H9 (cell line): ENCODE measurements around the gene LAMTOR5. TPM values are rescaled to one million over a fixed set of nuclear protein-coding genes. Genes with fewer than 3 reads are reported as not detected.

Experiments used
- DNase-seq: peaks from one replicate; pipeline ENCODE4 v3.0.0-alpha.2; 2017
- H2AFZ ChIP-seq: one replicate; pipeline ENCODE4 v1.6.1; 2013; ENCODE audit warnings: mild to moderate bottlenecking, low read length, control low read depth, moderate library complexity
- H2AK5ac ChIP-seq: 2 replicates; pipeline ENCODE4 v1.6.1; 2013; ENCODE audit warnings: low read length, control low read depth, mixed read lengths; ENCODE audit not compliant: insufficient read length
- H2BK120ac ChIP-seq: one replicate; pipeline ENCODE4 v1.6.1; 2013; ENCODE audit warnings: low read depth, mild to moderate bottlenecking, low read length, control low read depth, inconsistent platforms; ENCODE audit not compliant: poor library complexity, severe bottlenecking
- H2BK12ac ChIP-seq: 2 replicates; pipeline ENCODE4 v1.6.1; 2013; ENCODE audit warnings: low read length, control low read depth, mixed read lengths, low read depth; ENCODE audit not compliant: insufficient read length
- H2BK15ac ChIP-seq: 2 replicates; pipeline ENCODE4 v1.6.1; 2013; ENCODE audit warnings: low read depth, low read length, control low read depth
- H2BK20ac ChIP-seq: one replicate; pipeline ENCODE4 v1.6.1; 2013; ENCODE audit warnings: low read depth, mild to moderate bottlenecking, low read length, control low read depth, inconsistent platforms; ENCODE audit not compliant: poor library complexity, severe bottlenecking
- H2BK5ac ChIP-seq: 2 replicates; pipeline ENCODE4 v1.6.1; 2013; ENCODE audit warnings: low read length, control low read depth, mixed read lengths; ENCODE audit not compliant: insufficient read length
- H3K14ac ChIP-seq: 2 replicates; pipeline ENCODE4 v1.6.1; 2013; ENCODE audit warnings: low read length, control low read depth; ENCODE audit not compliant: insufficient read depth
- H3K18ac ChIP-seq: 2 replicates; pipeline ENCODE4 v1.6.1; 2013; ENCODE audit warnings: low read depth, mild to moderate bottlenecking, mixed read lengths, low read length, control low read depth; ENCODE audit not compliant: insufficient read length
- H3K23ac ChIP-seq: 2 replicates; pipeline ENCODE4 v1.6.1; 2013; ENCODE audit warnings: low read length, control low read depth, mixed read lengths, low read depth; ENCODE audit not compliant: insufficient read length
- H3K23me2 ChIP-seq: 2 replicates; pipeline ENCODE4 v1.6.1; 2013; ENCODE audit warnings: low read depth, mild to moderate bottlenecking, mixed read lengths, low read length, control low read depth; ENCODE audit not compliant: insufficient read length, poor library complexity, severe bottlenecking
- H3K27ac ChIP-seq: 2 replicates; pipeline ENCODE4 v1.5.1; 2013; ENCODE audit warnings: low read length, control low read depth, mixed read lengths, low read depth; ENCODE audit not compliant: insufficient read length
- H3K27me3 ChIP-seq: 2 replicates; pipeline ENCODE4 v1.6.1; 2013; ENCODE audit warnings: low read length, control low read depth, inconsistent platforms; ENCODE audit not compliant: insufficient read depth
- H3K4ac ChIP-seq: 2 replicates; pipeline ENCODE4 v1.6.1; 2013; ENCODE audit warnings: low read depth, mild to moderate bottlenecking, control low read depth, inconsistent platforms, low read length, moderate library complexity
- H3K4me1 ChIP-seq: 2 replicates; pipeline ENCODE4 v1.6.1; 2013; ENCODE audit warnings: low read length, control low read depth, inconsistent platforms; ENCODE audit not compliant: insufficient read depth
- H3K4me2 ChIP-seq: 2 replicates; pipeline ENCODE4 v1.6.1; 2013; ENCODE audit warnings: low read length, control low read depth, mixed read lengths; ENCODE audit not compliant: insufficient read length, insufficient read depth
- H3K56ac ChIP-seq: 2 replicates; pipeline ENCODE4 v1.6.1; 2013; ENCODE audit warnings: low read depth, mild to moderate bottlenecking, mixed read lengths, low read length, control low read depth; ENCODE audit not compliant: insufficient read length
- H3K79me1 ChIP-seq: 2 replicates; pipeline ENCODE4 v1.6.1; 2013; ENCODE audit warnings: low read depth, mild to moderate bottlenecking, moderate library complexity, low read length, control low read depth, inconsistent platforms; ENCODE audit not compliant: insufficient read depth, poor library complexity, severe bottlenecking
- H3K79me2 ChIP-seq: 2 replicates; pipeline ENCODE4 v1.6.1; 2013; ENCODE audit warnings: low read length, control low read depth, inconsistent platforms; ENCODE audit not compliant: insufficient read depth
- H3K9ac ChIP-seq: 2 replicates; pipeline ENCODE4 v1.6.1; 2013; ENCODE audit warnings: low read length, control low read depth, mixed read lengths; ENCODE audit not compliant: insufficient read length; ENCODE audit errors: extremely low read depth
- H3K9me3 ChIP-seq: one replicate; pipeline ENCODE4 v1.6.1; 2013; ENCODE audit warnings: low read depth, low read length, inconsistent platforms; ENCODE audit not compliant: control insufficient read depth
- H3T11ph ChIP-seq: one replicate; pipeline ENCODE4 v1.6.1; 2013; ENCODE audit warnings: mild to moderate bottlenecking, low read length, control low read depth, inconsistent platforms
- H4K20me1 ChIP-seq: one replicate; pipeline ENCODE4 v1.6.1; 2013; ENCODE audit not compliant: control insufficient read depth, insufficient read length, insufficient read depth
- H4K5ac ChIP-seq: 2 replicates; pipeline ENCODE4 v1.6.1; 2013; ENCODE audit warnings: low read depth, mild to moderate bottlenecking, mixed read lengths, low read length, control low read depth; ENCODE audit not compliant: insufficient read length
- H4K8ac ChIP-seq: replicated peaks from 2 replicates; pipeline ENCODE4 v1.6.1; 2013; ENCODE audit warnings: low read length, control low read depth, mixed read lengths, low read depth; ENCODE audit not compliant: insufficient read length
- H4K91ac ChIP-seq: 2 replicates; pipeline ENCODE4 v1.6.1; 2013; ENCODE audit warnings: low read depth, mild to moderate bottlenecking, moderate library complexity, mixed read lengths, low read length, control low read depth; ENCODE audit not compliant: insufficient read length
- H3K27ac Mint-ChIP-seq, 3 experiments: 2 replicates in 2 of 3; 3 replicates in 1 of 3; pipeline ENCODE4 v1.8.0; 2020 to 2021; ENCODE audit warnings: mixed read lengths in 3 of 3, mild to moderate bottlenecking in 1 of 3, moderate library complexity in 1 of 3
- H3K27me3 Mint-ChIP-seq: 2 replicates; pipeline ENCODE4 v1.8.0; 2021; ENCODE audit warnings: low read depth, mild to moderate bottlenecking, moderate library complexity, mixed read lengths
- H3K36me3 Mint-ChIP-seq, 3 experiments: 2 replicates in 2 of 3; 3 replicates in 1 of 3; pipeline ENCODE4 v1.8.0; 2020 to 2021; ENCODE audit warnings: low read depth in 3 of 3, mixed read lengths in 3 of 3; ENCODE audit not compliant: insufficient read depth in 1 of 3
- H3K4me1 Mint-ChIP-seq, 2 experiments: 2 replicates each; pipeline ENCODE4 v1.8.0; 2020; ENCODE audit warnings: mixed read lengths in 2 of 2
- H3K4me3 Mint-ChIP-seq, 2 experiments: 2 replicates in 1 of 2; 3 replicates in 1 of 2; pipeline ENCODE4 v1.8.0; 2020 to 2021; ENCODE audit warnings: mild to moderate bottlenecking in 2 of 2, mixed read lengths in 2 of 2, moderate library complexity in 1 of 2
- H3K9me3 Mint-ChIP-seq, 2 experiments: 2 replicates in 1 of 2; 3 replicates in 1 of 2; pipeline ENCODE4 v1.8.0; 2020; ENCODE audit warnings: mild to moderate bottlenecking in 2 of 2, mixed read lengths in 2 of 2, moderate library complexity in 1 of 2
- CTCF ChIP-seq: fragments of 200-600 bp; sonication (generic); conservative IDR thresholded peaks from 3 replicates; pipeline ENCODE4 v1.8.0; 2021; ENCODE audit warnings: antibody characterized with exemption, mild to moderate bottlenecking
- WGBS: extraction: QIAGEN DNeasy Blood & Tissue Kit; methylation state at CpG from one replicate; pipeline ENCODE4 v1.1.7; 2013; ENCODE audit warnings: missing lambda C conversion rate, low lambda C conversion rate, mixed read lengths; ENCODE audit not compliant: insufficient read length; ENCODE audit errors: extremely low coverage; 5-methylcytosine and 5-hydroxymethylcytosine counted together
- total RNA-seq: library from RNA; stranded (reverse); gene quantifications from 2 replicates; pipeline ENCODE4 v1.2.1, GENCODE V29; 2021

Gene LAMTOR5
- total RNA-seq, 1 experiment from 2014 or later: 108 TPM

GRCh38 chr1:110390692-110391245 is 16.7 kb downstream of the LAMTOR5 start, which contains the start of gene SLC16A4:
Gene SLC16A4, minus strand, starts transcription at chr1:110391026. Its CDS starts 1,703 bp downstream, at chr1:110389323.
- no peaks in the 10 kb centered on the region for H4K20me1 ChIP-seq
- no peaks in the 10 kb centered on the region for H3K23me2 ChIP-seq
- H2BK5ac ChIP-seq: no peak within 1 kb of the TSS
- H2AFZ ChIP-seq: no peak within 1 kb of the TSS
- no peaks in the 10 kb centered on the region for H3K27me3 Mint-ChIP-seq
- H3K4me3 Mint-ChIP-seq: peak within 1 kb of the TSS in 1 of 2 experiments; percentile 28; a peak in 2 of 5 replicates
- H3K27me3 ChIP-seq: no peaks in the 10 kb centered on the region
- no peak within 1 kb of the TSS for H3K18ac ChIP-seq
- H2AK5ac ChIP-seq: no peak within 1 kb of the TSS
- no CpG with 5 or more reads among the region's 8 CpGs for WGBS
- peaks cover 18 to 24% of the 10 kb centered on the region in 2 experiments for H3K4me1 Mint-ChIP-seq
- no peak within 1 kb of the TSS for H2BK15ac ChIP-seq
- H2BK120ac ChIP-seq: no peak within 1 kb of the TSS
- H4K8ac ChIP-seq: no peak within 1 kb of the TSS
- no peak within 1 kb of the TSS for H2BK12ac ChIP-seq
- no peak for TF ChIP-seq CTCF
- H3K4me1 ChIP-seq: no peaks in the 10 kb centered on the region
- H4K91ac ChIP-seq: no peak within 1 kb of the TSS
- H2BK20ac ChIP-seq: no peak within 1 kb of the TSS
- no peak within 1 kb of the TSS for H4K5ac ChIP-seq
- H3K56ac ChIP-seq: no peak within 1 kb of the TSS
- no peaks in the 10 kb centered on the region for H3K79me1 ChIP-seq
- H3K9me3 Mint-ChIP-seq: no peaks in the 10 kb centered on the region; a peak in 1 of 5 replicates
- H3K27ac ChIP-seq: no peak within 1 kb of the TSS
- no peak within 1 kb of the TSS for H3K14ac ChIP-seq
- H3K79me2 ChIP-seq: no peaks in the 10 kb centered on the region
- H3K27ac Mint-ChIP-seq: peak within 1 kb of the TSS; percentile 40 to 66 (median 57); a peak in 6 of 7 replicates
- H3K9me3 ChIP-seq: no peaks in the 10 kb centered on the region
- H3K4ac ChIP-seq: no peak within 1 kb of the TSS
- peak; percentile 31 for DNase-seq
- no peak within 1 kb of the TSS for H3K23ac ChIP-seq
- no peak within 1 kb of the TSS for H3T11ph ChIP-seq
- peaks cover 4 to 11% (median 8%) of the 10 kb centered on the region in 3 experiments; a peak in 6 of 7 replicates for H3K36me3 Mint-ChIP-seq
- peak within 1 kb of the TSS; percentile 23 for H3K9ac ChIP-seq
- H3K4me2 ChIP-seq: no peak within 1 kb of the TSS
